Inferior parietal cortex (tissue), 1 donor: ENCODE measurements around the gene TMPRSS13.
A peak's percentile ranks its signal among the peaks of the same experiment; 100 is the strongest.

Source experiments
- DNase-seq: peaks from one replicate; pipeline ENCODE4 v3.0.0-alpha.2; 2016; ENCODE audit errors: extremely low spot score

The TMPRSS13 gene

DNA sequence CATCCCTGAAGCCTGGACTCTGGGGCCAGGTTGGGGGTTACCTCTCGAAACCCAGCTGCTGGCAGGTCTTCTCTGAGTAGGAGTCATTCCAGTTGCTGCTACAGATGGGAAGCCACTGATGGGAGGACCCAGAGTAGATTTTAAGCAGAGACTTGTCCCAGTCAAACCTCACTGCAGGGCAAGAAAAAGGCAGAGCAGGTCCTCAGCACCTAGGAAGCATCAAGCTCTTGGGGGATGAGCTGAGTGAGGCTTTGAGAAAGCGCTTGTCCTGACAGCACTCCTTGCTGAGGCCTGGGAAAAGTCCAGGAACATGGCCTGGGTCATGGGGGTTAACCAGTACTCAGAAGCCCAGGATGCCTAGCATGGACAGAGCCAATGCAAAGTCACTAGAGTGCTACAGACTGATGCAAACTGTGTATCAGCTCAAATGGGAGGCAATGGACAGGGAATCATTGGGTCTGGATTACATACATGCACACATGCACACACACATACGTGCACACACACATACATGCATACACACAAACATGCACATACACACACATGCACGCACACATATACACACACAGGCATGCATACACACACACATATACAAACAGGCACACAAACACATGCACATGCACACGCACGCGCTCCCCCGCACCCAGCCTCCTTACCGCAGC lies 15.3 kb downstream of the TMPRSS13 start:
- DNase-seq: no peak

DNA sequence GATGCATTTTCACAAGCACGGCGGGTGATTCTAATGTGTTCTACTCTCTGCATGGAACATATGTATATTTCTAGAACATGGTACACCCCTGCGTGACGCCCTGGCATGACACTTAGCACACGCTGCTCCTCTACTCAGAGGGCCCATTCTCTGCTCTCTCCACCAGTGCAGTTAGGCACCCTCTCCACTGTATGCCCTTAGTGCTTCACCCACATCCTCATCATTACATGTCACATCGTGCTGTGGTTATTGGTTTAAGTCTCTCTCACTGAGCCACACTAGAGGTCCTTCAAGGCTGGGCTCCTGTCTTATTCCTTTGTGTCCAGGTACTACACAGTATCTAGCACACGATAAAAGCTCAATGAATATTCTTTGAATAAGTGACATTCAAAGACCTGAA lies 16.7 kb downstream of the TMPRSS13 start:
- DNase-seq: no peak

DNA sequence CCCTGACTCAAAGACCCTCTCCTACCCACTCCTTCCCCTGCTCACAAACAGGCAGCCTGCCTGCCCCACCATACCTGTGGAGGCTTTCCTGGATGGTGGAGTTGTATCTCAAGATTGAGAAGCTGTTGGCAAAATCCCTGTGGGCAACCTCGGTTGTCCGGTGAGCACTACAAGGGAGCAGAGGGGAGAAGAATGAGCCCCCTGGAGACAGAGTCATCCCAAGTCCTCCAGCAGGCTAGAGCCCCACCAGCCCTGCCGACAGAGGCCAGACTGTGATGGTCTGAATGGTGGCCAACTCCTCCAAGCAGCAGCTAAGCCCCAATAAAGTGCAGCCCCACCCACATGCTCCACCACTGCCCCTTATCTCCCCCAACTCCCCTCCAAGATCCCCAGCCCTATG lies 17.5 kb downstream of the TMPRSS13 start:
- no peak for DNase-seq

DNA sequence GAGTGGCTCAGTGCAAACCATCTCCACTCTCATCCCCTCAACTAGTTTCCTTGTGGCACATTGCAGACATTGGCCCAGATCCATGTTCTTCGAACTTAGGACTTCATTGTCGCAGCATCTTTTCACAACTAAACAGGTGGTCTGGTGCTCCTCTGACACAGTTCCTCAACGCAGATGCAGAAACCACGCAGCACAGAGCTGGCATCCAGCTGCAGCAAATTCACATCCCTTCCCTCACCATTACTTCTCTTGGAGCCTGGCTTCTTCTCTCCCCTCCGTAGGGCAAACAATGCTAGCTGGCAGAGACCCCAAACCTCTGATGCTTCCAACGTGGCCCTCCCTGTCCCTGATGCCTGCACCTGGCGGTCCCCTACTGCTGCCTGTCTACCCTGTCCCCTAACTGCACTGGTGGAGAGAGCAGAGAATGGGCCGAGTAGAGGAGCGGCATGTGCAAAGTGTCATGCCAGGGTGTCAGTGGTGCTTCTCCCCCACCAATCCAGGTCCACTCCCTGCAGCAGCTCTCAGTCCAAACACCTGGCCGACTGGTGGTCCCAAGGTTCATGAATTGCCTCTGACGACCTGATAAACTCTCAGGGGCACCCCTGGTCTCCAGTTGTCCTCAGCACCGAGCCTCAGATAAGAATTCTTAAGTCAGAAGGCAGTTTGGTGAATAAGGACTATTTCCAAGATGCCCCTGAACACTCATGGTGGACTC lies 18.1 kb downstream of the TMPRSS13 start:
- no peak for DNase-seq

DNA sequence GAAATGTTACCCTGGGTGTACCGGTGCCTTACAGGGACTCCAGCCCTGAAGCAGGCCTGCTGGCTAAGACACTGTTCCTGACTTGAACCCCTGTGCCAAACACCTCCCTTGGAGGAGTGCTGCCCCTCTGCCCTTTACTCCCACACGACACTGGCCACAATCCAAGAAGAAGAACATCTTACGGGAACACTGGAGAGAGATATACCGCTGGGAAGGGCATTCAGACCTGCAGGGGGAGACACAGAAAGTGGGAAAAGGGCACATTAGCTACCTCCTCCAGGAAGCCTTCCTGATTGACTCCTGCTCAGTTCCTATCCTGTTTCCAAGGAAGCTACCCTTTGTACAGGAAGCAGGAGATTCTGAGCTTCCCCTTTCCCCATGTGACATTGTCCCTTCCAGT lies 18.7 kb downstream of the TMPRSS13 start:
- no peak for DNase-seq

DNA sequence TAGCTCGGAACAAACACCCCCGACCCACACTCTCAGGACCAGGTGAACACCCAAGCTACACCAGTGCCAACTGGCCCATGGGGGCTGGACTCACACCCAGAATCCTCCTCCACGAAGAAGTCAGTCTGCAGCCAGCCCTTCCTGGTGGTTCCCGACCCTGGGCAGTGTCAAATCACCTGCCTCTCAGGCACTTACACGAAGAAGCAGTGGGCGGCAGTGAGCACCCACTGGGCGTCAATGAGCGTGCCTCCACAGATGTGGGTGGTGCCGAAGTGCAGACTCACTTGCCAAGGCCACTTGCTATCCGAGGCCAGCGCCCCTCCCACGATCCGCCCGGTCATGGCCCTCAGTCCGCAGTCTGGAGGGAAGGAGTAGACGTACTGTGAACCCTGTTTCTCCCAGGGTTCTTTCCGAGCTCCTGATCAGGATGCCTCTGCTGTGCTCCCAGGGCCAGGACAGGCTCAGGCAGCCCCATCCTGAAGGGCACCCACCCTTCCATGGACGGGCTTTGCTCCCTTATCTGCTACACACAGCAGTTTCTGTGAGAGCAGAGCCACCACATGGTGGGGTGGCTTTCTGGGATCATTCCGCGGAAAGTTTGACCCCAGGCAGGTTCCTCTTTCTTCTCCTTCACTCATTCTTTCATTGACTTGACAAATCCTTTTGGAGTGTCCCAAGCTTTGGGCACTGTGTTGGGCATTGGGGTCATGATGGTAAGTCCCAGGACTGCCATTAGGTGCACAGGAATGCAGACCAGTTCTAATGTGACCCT lies 19.4 kb downstream of the TMPRSS13 start:
- no peak for DNase-seq

DNA sequence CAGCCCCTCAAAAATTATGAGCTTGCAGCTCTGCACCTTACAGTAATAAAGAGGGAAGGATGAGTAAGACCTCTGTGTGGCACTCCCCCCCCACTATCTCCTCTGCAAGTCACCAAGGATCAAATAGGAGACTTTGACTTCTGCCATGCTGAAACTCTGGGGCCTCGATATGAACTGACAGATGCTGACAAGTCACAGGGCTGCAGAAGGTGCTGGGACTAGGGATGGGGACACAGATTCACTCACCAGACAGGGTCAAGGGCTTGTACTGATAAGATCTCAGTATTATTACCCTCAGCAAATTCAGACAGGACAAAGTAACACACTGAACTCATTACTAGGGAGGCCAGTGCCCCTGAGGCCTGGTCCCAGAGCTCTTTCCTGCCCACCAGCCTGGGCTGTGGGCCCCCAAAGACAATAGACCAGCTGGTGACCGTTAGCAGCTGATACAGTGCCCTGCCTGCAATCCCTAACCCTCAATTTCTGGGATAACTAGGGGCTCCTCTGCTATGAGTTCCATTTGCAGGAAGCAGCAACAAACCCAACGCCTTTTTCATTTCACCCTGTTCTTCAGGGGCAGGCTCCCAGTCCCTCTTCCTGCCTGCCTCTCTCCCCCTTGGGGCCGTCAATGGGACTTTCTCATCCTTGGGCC lies 20.1 kb downstream of the TMPRSS13 start:
- no peak for DNase-seq

DNA sequence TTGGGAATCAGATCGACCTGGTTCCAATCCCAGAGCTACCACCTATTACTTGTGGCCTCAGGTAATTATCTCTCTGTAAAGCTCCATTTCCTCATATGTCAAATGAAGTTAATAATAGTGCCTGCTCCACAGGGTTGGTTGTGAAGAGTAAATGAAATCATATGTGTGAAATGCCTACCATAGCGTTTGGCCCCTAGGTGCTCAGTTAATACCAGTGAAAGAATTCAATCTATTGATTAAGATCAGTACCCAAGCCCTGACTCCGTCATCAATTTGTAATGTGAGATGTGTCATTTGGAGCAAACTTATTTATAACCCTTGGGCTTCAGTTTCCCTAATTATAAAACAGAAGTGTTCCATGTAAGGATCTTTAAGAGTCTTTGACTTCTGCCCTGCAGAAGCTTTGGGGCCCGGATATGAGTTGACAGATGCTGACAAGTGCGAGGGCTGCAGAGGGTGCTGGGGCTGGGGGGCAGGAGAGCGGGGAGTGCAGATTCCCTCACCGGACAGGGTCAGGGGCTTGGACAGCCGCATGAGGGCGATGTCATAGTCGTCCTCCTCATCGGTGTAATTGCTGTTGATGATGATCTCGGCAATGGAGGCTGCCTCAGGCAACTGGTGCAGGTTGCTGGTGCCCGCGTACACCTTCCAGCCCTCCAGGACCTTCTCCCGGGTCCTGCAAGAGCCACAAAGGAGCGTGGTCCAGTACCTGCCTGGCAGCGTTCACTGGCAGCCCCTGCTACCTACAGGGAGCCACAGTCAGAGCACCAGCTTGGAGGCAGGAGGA lies 20.9 kb downstream of the TMPRSS13 start:
- DNase-seq: no peak

DNA sequence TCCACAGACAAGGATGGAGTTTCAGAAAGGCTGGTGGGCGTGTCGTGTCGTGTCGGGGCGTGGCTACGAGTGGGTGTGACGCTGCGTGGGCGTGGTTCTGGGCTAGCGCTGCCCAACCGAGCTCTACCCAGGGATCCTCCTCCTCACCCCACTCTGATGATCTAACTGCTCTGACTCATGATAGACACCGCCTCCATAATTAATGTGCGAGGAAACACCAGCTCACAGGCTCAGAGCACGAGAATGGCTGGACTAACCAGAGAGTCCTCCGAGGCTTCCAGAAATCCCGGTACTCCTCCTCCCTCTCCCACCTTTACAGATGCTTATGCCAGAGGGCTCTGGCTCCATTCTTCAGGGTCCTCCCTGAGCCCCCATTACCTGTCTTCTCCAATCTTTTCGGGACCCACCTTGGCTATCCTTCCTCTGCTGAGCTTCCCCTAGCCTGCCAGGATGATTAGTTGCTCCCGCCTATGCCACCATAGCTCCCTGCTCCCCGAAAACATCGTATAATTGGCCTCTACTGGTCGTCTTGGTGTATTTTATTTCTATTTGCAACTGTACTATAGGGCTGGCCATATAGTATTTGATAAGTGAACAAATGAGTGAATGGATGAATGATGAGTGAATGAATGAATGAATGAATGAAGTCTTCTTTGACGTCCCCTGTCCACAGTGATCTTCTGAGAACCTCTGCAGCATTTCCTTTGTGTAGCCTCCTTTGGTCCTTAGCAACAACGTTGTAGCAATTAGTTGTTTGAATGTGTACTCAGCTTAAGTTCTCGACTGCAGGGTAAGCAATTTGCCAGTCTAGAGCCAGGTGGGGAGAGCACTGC lies 21.7 kb downstream of the TMPRSS13 start:
- DNase-seq: peak; percentile 82

DNA sequence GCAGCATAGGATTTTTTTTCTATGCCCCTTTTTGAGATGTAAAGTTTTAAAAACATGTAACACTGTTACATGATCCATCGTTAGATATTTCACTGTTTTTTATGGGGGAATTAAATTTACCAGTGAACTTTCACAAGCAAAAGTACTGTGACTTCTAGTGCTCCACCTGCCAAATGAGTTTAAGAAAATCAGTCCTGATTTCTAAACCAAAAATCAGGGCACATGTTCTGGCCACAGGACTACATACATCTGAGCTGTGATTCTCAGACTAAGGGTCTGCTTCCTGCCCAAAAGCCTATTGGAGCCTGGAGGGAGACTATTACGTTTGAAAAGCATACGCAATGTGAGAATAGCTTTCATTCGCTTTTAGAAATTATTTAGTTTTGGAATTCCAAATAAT lies 22.5 kb downstream of the TMPRSS13 start:
- no peak for DNase-seq

DNA sequence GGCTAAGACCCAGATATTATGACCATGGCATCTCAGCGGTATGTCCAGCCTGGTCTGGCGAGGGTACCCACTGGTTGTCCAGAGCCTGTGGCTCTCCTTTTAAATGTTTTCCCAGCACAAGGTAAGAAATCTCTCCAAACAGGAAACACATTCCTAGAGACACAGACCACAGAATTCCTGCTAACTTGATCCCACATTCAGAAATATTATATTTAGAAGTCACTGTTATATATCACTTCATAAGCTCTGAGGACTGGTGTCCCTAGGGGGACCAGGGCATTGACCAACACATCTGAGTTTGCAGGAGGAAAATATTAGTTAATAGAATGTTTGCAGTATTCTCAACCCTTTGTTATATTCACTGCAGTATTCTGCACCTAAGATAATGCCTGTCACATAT lies 23.1 kb downstream of the TMPRSS13 start:
- DNase-seq: no peak

DNA sequence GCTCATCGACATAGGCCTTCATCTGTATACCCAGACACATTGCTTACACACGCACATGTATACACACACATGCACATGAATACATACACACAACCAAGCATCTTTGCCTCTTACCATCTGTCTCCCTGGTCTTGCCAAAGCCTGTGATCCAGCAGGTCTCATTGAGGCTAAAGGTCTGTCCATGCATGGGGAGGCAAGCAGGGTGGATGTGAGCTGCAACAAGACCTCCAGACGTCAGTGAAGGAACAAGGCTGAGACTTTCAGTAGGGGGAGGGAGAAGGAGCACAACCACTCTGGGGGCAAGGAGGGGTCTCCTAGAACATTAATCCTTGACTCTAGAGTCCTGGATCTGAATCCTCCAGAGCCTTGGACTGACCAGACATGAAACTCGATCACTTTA lies 23.7 kb downstream of the TMPRSS13 start:
- no peak for DNase-seq

DNA sequence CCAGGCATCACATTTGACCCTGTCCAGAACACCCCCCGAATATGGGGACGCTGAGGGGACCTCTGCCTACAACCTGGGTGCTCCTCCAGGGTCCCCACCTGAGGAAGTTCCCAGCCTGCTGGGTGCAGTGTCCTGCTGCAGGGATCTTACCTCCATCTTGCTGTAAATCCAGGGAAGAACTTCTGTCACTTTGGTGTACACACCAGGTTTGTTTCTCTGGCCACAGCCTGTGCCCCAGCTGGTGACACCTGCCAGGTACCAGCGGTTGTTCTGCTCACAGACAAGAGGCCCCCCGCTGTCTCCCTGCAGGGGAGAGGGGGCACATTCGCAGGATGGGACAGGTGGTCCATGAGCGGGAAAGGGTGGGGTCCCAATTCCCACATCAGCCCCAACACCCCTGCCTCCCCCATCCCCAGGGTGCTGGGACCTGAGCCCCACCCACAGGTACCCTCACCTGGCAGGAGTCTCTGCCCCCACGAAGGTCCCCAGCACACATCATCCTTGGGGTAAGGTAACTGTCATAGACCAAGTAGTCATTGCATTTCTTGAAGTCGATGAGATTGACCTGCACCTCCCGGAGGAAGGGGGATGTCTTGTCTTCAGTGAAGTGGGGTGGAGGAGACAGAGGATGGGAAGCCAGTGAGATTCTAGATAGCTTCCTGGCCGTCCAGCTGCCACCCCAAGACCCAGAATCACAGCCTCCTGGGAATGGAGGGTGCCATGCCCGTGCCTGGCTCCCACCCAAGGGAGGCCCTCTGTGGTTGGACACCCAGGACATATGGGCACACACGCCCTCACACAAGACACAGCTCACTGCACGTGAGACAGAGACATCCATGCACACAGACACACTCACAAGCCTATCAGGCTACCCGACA lies 25.5 kb downstream of the TMPRSS13 start:
- no peak for DNase-seq

DNA sequence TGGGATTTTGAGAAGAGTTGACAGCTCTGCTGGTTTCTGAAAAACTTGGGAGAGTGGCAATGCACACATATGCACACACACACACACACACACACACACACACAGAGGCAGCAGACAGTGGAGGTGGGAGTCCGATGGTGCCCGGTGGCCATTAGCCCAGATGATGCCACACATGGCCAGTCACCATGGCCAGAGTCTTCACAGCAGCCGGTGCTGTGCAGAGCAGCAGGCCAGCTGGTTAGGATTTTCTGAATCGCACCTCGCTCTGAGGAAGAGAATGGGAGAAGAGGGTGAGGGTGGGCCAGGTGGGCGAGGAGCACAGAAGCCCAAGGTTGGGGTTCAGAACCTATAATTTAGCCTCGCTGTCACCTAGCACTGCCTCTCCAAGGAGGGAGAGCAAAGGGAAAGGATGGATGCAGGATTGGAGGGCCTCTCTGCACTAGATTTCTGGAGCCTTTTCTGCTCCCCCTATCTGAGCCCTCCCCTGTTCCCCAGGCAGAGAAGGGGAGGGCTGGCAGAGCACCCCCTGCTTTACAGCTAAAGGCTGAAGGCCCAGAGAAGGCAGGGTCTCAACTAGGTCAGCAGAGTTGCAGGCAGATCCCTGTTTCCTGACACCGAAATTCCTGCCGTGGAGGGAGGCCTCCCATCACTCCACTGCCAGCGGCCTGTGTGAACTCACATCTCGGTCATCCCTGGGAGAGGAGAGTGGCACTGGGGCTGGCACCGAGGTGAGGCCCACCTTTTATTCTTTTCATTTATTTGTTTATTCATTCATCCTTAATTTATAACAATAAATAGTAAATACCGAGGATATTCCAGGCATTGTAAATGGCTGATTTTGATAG lies 27.0 kb downstream of the TMPRSS13 start:
- DNase-seq: no peak

DNA sequence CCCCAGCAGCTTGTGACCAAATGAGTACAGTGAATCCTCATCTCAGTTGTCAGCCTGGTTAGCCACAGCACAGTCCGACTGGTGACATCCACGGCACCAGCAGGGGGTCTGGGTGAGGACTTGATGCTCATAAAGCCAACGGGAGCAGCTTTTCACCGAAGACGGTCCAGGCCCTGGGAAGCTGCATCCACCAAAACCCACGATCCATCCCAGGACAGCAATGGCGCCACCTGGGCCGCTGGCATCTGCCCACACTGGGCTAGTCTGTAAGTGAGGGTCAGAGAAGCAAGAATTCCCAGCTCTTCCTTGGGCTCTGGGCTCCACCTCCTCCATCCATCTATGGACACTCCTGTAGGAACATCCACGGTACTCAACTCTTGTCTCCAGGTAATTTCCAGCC lies 27.6 kb downstream of the TMPRSS13 start:
- no peak for DNase-seq

DNA sequence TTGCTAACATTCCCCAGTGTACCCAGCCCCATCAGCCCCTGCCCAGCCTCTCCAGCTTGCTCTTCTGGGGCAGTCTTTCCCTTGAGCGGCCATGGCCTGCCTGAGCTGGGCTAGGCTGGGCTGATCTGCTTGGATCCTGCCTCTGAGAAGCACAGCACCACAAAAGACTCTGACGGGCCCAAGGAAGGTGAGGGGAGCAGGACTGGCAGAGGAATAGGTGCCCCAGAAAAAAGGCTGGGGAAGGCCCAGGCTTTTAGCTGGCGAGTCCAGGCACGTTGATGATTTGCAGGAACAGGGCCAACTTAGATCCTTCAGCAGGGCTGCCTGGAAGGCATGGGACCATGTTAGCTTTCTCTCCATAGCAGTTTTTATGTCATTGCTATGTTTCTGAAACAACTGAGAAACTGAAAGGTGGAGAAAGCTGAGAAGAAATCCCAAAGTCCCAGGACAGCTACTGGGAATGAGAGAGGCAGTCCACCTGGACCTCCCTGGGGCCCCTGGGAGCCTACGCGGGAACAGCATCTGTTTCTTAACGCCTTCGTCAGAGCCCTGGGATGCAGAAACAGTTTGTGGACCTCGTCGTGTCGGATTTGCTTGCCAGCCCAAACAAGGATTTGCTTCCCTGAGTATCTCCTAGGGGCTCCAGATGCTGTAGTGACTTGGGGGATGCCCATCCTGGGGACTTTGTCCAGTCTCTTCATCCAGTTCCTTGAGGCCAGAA lies 28.3 kb downstream of the TMPRSS13 start:
- DNase-seq: no peak

DNA sequence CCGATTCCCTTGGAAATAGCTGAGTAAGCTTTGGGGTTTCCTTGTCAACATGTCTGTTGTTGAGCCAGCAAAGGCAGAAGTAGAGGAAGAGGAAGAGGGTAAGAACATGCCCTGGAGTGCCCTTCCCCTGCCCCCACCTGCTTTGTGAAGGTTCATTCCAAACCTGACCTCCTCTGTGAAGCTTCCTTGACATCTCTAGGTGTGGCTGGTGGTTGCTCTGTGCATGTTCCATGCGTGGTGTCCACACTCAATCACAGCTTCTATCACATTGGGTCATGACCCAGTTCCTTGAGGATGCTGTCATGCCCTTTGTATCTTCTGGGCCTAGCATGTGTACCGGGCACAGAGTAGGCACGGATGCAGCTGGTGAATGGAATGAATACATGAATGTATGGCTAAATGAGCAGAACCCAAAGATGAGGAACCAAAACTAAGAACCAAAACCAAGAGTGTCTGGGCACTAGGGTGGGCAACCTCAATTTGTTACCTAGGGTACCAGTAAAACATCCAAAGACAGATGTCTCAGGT lies 29.0 kb downstream of the TMPRSS13 start:
- no peak for DNase-seq

DNA sequence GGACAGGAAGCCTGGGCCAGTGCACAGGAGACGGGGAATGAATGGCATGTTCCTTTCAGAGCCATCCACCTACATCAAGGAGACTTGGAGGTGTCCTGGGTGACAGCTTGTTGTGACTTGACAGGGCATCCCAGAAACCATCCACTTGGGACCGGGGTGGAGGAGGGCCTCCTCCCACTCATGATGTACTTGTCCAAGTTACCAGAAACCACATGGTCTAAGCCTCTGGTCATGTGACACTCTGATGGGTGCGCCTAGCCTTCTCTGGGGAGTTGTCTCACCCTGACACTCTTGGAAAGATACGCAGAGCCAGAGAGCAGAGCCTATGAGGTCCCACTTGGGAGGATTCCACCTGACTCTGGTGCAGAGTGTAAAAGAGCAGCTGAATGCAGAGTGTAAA lies 31.1 kb downstream of the TMPRSS13 start:
- DNase-seq: no peak
